ENCODE measurements around the gene EEF2.

EEF2 gene

DNA sequence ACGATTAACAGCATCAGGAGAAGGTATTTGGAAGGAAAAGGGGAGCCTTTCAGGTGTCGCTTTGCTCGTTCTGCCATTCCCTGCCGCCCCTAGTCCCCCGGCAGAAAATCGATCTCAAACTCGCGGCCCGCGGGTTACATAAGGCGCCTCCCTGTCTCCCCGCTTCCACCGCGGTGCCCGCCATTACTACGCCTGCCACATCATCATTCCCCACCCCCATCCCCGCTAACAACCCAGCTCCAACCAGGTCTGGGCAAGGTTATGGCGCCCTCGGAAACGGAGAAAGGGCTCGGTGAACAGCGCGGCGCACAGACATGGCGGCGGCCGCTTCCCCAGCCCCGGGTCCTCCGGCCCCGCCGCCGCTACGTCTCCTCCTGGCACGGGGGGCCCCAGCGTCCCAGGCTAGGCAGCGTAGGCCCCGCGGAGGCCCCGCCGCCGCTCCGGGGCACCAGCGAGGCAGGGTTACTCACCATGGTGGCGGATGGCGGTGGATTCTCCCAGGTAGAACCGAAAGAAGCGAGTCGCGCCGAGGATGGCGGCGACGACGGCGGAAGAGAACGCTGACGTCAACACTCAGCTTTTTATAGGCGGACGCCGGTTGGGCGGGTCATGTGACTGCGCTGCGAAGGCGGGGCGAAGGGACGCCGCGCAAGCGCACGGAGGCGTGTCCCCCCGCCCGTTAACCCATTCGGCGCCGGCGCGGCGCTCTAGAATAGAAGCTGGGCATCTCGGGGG is at the start of gene EEF2:
EEF2 (minus strand) TSS at position 556 of the 735 bp plus-strand sequence; CDS start at position 473, 83 bp downstream.
- no peak for TF ChIP-seq GATA2 (IDR thresholded peaks at IDR 0.05; ENCODE audit: low read depth, low read length)
- TF ChIP-seq GATA3 (IDR thresholded peaks at IDR 0.05; ENCODE audit: low read depth, low read length), result no peak

DNA sequence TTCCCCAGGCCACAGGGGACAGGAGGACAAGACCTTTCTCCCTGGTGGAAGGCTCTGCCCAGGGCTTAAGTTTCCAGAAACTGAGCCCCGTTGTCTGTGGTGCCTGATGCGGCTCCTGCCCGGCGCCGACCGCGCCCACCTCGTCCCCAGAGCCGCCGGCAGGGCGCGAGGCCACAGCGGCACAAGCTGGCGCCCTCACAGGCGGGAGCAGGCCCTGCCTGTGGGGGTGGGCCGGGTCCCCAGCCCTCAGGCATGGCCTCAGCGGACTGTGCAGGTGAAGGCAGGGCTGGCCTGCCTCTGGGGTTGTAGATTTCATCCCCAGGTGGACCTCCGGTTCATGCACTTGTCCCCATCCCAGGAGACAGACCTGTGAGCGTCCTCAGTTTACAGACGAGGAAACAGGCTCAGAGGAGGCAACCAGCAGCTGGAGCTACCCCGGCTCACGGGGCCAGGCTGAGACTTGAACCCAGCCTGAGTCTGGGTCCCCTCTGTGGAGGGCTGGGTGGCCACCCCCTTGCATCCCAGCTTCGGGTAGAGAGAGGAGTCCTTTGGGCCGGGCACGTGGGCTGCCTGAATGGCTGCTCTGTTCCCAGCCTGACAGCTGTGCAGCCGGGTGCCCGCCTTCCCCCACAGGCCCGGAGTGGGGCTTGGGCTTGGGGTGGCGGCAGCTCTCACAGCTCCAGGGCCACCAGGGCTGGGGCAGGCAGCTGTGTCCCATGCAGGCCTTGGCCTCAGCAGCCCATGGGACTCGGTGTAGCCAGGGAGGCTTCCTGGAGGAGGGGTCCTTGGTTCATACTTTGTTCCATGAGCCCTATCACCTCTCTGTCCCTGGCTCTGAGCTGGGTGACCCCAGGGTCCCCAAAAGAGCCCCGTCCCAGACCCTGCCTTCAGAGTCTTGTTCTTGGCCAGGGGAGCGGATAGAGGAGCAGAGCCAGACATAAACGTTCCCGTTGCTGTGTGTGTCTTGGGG is 49.1 kb upstream of the EEF2 start:
- TF ChIP-seq GATA2 (IDR thresholded peaks at IDR 0.05; ENCODE audit: low read depth, low read length) (no peak), GATA3 (IDR thresholded peaks at IDR 0.05; ENCODE audit: low read depth, low read length) (no peak)

DNA sequence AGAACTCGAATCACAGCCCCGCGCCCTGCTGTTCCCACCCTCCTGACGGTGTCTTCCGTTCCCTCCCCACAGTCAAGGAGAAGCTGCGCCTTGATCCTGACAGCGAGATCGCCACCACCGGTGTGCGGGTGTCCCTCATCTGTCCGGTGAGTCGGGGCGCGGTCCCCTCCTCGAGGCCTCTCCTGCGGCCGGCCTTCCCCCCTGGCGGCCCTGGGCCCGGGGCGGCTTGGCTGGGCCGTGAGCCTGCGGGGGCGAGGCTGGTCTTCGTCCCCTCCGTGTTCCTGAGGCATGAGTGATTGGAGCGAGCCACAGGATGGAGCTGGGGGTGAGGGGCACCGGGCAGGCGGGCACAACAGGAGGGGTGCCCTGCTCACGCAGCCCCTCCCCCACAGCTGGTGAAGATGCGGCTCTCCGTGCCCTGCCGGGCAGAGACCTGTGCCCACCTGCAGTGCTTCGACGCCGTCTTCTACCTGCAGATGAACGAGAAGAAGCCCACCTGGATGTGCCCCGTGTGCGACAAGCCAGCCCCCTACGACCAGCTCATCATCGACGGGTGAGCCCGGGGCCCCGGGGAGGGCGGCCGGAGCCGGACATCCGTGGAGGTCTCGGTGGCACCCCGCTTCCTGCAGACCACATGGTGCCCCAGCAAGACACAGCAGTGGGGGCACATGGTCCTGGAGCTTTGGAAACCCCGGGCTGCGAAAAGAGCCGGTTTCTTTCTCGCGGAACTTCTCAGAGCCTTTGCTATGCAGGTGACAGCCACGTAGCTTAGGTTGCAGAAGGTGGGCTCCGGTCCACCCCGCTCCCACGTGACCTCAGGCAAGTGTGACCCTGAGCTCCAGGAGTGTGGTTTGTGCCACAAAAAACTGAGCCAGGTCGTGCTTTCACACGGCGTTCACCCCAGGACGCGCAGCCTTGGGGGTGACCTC is 48.0 kb upstream of the EEF2 start:
- no peak for TF ChIP-seq GATA3 (IDR thresholded peaks at IDR 0.05; ENCODE audit: low read depth, low read length)
- TF ChIP-seq GATA2 (IDR thresholded peaks at IDR 0.05; ENCODE audit: low read depth, low read length), result no peak

DNA sequence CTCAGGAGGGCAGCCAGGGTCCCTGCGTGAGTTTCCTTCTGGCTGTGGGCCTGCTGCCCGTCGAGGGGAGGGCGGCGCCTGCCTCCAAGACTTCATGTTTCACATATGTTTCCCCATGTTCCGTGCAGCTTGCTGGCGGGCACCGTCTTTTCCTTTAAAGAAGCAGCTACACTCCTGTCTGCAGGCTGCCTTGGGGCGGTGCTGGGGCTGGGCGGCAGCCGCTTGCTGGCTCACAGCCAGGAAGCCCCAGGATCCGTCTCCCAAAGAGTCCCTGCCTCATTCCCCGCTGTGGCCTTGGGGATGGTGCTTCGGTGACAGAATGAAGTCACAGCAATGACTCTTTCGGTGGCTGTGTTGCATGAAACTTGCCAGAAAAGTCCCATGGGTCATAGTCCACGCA is 47.2 kb upstream of the EEF2 start:
- no peak for TF ChIP-seq GATA3 (IDR thresholded peaks at IDR 0.05; ENCODE audit: low read depth, low read length)
- TF ChIP-seq GATA2 (IDR thresholded peaks at IDR 0.05; ENCODE audit: low read depth, low read length), result no peak

DNA sequence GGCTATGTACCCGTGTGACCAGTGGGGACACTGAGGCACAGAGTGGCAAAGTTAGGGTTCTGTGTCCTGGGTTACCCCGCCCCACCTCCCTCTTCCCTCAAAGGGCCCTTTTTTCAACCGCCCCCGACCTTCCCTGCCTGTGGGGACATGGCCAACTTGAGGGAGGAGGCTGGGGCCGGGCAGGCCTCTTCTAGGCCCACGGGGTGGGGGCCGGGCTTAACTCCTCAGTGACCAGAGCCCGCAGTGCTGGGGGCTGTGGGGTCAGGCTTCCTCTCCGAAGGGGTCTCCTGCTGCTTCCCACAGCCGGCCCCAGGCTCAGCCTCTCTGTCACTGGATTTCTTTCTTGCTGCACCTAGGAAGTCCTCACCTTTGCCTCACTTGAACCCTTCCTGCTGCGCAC is 46.2 kb upstream of the EEF2 start:
- TF ChIP-seq GATA3 (IDR thresholded peaks at IDR 0.05; ENCODE audit: low read depth, low read length) (no peak), GATA2 (IDR thresholded peaks at IDR 0.05; ENCODE audit: low read depth, low read length) (no peak)

DNA sequence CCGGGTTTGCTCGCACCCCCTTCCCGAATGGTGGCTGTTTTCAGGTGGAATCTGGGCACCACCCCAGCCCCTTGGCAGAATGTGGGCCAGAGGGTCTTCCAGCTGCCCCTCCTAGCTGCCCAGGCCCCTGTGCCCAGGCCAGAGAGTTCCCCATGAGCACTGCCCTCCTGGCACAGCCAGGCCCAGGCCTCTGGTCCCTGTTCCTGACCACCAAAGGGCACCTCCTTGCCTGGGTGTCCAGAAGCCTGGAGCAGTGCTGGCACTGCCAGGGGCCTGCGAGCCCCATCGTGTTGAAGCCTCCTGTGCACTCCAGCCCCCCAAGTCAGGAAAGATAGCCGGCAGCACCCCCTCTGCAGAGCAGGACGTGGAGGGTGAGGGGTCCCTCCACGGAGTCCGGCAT is 45.7 kb upstream of the EEF2 start:
- TF ChIP-seq GATA3 (IDR thresholded peaks at IDR 0.05; ENCODE audit: low read depth, low read length), result no peak
- TF ChIP-seq GATA2 (IDR thresholded peaks at IDR 0.05; ENCODE audit: low read depth, low read length), result no peak

DNA sequence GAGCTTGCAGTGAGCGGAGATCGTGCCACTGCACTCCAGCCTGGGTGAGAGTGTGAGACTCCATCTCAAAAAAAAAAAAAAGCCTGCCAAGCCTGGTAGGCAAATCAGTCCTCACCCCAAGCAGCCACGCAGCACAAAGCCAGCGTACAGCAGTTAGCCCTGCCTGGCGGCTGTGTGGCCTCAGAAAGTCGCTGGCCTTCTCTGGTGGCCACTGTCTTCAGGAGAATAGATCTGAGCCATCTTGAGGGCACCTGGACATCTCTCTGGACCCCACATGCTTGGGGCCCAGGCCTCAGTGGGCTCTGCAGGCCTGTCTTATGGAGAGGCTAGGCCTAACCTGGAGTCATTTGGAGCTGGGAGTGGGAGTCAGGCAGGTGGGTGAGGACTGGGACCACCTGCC is 45.3 kb upstream of the EEF2 start:
- TF ChIP-seq GATA2 (IDR thresholded peaks at IDR 0.05; ENCODE audit: low read depth, low read length), result no peak
- TF ChIP-seq GATA3 (IDR thresholded peaks at IDR 0.05; ENCODE audit: low read depth, low read length), result no peak

DNA sequence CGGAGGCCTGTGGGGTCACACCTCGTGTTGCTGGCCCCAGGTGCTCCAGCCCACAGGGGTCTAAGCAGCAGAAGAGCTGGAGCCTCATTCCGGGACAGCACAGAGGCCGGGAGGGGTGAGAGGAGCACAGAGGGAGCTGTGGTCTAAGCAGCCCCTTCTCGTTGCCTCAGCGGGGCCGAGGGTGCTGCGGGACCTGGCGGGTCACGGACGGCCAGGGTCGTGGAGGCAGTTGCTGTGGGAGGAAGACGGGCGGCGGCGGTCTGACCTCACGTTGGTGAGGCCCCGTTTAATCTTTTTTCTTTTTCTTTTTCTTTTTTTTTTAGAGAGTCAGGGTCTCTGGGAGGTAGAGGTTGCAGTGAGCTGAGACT is 44.0 kb upstream of the EEF2 start:
- no peak for TF ChIP-seq GATA2 (IDR thresholded peaks at IDR 0.05; ENCODE audit: low read depth, low read length)
- TF ChIP-seq GATA3 (IDR thresholded peaks at IDR 0.05; ENCODE audit: low read depth, low read length), result no peak

DNA sequence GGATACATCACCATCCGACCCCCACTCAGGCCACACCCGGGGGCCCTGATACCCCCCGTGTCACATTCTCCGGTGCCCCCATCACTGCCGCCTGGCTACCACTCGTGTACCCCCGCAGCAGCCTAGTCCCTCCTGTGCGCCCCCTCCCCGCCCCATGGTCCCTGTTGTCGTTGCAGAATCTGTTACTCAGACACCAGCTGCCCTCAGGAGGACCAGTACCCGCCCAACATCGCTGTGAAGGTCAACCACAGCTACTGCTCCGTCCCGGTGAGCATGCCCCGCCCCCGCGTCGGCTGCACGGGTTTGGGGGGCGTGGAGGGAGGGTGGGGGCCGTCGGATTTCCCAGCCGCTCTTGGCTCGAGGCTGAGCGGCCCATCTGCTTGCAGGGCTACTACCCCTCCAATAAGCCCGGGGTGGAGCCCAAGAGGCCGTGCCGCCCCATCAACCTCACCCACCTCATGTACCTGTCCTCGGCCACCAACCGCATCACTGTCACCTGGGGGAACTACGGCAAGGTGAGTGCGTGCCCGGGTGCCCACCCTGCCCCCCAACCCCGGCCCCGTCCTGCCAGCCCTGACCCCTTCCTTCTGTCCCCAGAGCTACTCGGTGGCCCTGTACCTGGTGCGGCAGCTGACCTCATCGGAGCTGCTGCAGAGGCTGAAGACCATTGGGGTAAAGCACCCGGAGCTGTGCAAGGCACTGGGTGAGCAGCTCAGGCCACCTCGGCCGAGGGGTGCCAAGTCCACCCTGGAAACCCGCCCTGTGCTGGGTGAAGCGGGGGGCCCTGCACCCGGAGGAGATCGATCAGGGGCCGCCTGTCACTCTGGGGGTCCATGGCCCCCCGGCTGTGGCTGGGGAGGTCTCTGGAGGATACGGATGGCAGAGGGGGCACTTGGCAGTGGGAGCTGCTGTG is 43.3 kb upstream of the EEF2 start:
- no peak for TF ChIP-seq GATA3 (IDR thresholded peaks at IDR 0.05; ENCODE audit: low read depth, low read length)
- no peak for TF ChIP-seq GATA2 (IDR thresholded peaks at IDR 0.05; ENCODE audit: low read depth, low read length)

DNA sequence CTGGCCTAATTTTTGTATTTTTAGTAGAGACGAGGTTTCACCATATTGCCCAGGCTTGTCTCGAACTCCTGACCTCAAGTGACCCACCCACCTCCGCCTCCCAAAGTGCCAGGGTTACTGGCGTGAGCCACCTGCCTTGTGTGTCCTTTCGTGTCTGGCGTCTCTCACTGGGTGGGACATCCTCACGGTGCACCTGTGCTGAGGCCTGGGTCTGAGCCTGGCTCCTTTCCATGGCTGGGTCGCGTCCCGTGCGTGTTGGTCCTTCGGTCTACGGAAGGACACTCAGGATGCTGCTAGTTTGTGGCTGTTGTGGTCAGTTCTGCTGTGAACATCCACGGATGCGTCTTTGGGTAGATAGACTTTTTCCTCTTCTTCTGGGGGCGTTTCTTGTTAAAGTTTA is 41.9 kb upstream of the EEF2 start:
- no peak for TF ChIP-seq GATA3 (IDR thresholded peaks at IDR 0.05; ENCODE audit: low read depth, low read length)
- TF ChIP-seq GATA2 (IDR thresholded peaks at IDR 0.05; ENCODE audit: low read depth, low read length), result no peak

DNA sequence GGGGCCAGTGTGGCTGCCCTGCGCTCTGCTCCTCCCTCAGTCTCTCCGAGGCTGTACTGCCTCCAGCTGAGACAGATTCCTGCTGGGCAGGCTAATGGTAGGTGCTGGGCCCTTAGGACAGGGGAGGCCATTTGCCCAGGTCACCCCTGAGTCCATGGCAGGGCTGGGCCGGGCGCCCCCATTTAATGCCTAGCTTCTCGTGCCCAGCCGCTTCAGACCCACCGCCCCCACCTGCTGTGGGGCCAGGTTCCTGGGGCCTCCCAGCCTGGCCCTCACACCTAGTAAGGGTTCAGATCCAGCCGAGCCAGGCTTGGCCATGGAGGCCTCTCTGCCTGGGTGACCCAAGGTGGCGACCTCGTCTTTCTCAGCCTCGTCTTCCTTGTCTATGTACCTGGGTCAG is 40.1 kb upstream of the EEF2 start:
- TF ChIP-seq GATA3 (IDR thresholded peaks at IDR 0.05; ENCODE audit: low read depth, low read length), result no peak
- no peak for TF ChIP-seq GATA2 (IDR thresholded peaks at IDR 0.05; ENCODE audit: low read depth, low read length)

DNA sequence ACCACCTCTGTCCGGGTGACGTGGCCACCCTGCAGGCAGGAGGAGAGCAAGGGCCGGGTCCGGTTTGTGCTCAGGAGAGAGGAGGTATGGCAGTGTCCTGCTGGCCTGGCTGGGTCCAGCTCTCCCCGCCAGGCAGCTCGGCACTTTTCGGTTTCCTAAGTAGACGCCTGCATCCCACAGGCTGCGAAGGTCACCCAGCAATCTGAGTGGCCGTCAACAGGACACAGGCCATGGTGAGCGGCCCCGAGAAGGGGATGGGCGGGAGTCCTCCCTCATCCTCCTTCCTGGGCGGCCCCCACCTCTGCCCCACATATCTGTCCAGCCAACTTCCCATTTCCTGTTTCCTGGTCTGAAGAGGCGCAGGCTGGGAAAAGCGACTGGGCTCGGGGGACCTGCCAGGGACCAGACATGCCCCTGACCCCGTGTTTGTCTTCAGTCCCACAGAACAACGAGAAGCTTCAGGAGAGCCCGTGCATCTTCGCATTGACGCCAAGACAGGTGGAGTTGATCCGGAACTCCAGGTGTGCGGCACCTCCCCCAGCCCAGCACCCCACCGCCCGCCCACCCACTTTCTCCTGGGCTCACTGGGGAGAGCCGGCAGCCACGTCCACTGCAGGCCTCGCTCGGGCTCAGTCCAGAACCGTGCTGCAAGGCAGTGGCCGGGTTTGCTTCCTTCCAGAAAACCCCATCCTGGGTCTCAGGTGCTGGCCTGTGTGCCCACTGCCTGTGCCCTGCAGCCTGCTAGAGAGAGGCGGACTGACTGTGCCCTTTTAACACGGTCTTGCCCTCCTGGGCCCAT is 38.5 kb upstream of the EEF2 start:
- TF ChIP-seq GATA3 (IDR thresholded peaks at IDR 0.05; ENCODE audit: low read depth, low read length), result no peak
- no peak for TF ChIP-seq GATA2 (IDR thresholded peaks at IDR 0.05; ENCODE audit: low read depth, low read length)

All from SH-SY5Y (cell line).